HG03139 (cell line): ENCODE measurements around the gene KLHL12.
"Not testable (repeated sequence)": the region's sequence is repeated elsewhere in the genome, so short reads cannot be mapped to it uniquely, and the experiment has no call there.

Source experiments
- ATAC-seq: cut with Tn5 transposase; IDR thresholded peaks from one replicate; pipeline ENCODE4 v1.9.1; 2021; ENCODE audit not compliant: unreplicated experiment

The KLHL12 gene

DNA sequence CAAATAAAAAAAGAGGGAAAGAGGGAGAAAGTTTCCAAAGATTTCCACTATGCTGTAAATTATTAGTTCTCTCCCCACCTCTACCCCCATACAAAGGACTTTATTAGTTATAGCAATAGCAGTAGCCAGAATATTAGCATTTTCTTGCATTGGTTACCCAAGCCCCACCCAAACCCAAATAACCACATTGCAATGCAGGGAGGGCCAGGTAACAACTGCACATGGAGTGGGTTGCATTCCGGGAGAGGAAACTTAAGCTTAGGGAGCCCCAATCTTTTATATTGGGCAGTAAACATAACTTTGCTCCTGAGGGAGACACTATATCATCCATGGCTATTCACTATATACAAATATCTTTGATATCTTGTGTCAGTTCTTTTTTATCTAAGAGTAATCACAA is 25.1 kb upstream of the KLHL12 start:
- no peak for ATAC-seq

DNA sequence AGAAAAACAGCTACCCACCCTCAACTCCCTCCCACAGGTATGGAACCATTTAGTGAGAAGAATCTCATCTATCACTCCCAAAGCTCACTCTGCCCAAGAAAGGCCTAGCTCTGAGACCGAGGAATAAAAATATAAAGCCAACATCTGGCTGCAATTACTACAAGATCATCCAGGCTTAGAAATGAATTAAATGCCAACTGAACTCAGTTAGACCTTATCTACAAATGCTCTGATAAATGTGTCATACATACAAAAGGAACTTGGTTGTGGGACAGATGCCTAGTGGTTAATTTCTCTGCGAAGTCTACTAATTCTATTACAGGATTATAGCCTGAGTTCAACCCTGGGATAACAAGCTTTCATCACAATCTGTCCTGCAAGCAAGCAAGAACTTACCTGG is 24.4 kb upstream of the KLHL12 start:
- ATAC-seq: no peak

DNA sequence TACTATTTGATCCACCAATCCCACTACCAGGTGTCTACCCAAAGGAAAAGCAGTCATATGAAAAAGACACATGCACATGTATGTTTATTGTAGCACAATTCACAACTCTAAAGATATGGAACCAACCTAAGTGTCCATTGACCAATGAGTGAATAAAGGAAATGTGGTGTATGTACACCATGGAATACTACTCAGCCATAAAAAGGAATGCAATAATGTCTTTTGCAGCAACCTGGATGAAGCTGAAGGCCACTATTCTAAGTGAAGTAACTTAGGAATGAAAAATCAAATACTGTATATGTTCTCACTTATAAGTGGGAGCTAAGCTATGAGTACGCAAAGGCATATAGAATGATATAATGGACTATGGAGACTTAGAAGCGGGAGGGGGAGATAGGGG is 18.4 kb upstream of the KLHL12 start:
- no peak for ATAC-seq

GRCh38 chr1:202944438-202944921 is 17.4 kb upstream of the KLHL12 start:
- ATAC-seq: no peak

- ATAC-seq: no peak
Observed at GRCh38 chr1:202942426-202942825, 15.4 kb upstream of the KLHL12 start.

- no peak for ATAC-seq
Observed at GRCh38 chr1:202941372-202941771, 14.3 kb upstream of the KLHL12 start.

GRCh38 chr1:202940561-202940960 is 13.5 kb upstream of the KLHL12 start:
- ATAC-seq: no peak

DNA sequence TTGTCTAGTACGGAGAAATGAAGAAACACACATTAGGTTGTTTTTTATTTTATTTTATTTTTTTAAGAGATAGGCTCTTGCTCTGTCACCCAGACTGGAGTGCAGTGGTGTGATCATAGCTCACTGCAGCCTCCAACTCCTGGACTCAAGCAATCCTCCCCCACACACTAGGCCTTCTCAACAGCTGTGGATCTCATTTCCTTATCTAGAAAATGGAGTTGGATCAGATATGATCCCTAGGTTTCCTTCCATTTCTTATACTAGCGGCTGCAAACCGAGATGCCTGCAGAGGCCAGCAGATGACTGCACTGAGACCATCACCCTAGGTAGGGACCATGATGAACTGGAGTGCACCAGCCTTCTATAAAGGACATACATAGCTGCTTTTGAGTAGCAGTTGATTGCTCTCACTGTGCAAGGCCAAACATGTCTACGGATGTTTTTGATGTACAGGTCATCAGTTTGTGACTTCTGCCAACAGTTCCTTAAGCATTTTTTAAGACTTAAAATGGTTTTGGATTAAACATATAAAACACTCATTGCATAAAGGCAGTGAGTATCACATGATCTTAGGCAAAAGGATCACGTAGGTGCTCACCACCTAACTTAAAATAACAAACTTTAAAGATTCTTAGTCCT is 11.4 kb upstream of the KLHL12 start:
- ATAC-seq: no peak

DNA sequence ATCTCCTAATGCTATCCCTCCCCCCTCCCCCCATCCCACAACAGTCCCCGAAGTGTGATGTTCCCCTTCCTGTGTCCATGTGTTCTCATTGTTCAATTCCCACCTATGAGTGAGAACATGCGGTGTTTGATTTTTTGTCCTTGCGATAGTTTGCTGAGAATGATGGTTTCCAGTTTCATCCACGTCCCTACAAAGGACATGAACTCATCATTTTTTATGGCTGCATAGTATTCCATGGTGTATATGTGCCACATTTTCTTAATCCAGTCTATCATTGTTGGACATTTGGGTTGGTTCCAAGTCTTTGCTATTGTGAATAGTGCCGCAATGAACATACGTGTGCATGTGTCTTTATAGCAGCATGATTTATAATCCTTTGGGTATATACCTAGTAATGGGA is 9.4 kb upstream of the KLHL12 start:
- not testable (repeated sequence) for ATAC-seq

DNA sequence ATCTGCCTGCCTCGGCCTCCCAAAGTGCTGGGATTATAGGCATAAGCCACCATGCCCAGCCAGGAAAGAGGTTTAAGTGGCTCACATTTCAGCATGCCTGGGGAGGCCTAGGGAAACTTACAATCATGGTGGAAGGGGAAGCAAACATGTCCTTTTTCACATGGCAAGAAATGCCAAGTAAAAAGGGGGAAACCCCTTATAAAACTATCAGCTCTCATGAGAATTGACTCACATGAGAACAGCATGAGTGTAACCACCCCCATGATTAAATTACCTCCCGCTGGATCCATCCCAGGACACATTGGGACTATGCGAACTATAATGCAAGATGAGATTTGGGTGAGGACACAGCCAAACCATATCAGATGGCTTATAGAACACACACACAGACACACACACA is 8.8 kb upstream of the KLHL12 start:
- no peak for ATAC-seq

DNA sequence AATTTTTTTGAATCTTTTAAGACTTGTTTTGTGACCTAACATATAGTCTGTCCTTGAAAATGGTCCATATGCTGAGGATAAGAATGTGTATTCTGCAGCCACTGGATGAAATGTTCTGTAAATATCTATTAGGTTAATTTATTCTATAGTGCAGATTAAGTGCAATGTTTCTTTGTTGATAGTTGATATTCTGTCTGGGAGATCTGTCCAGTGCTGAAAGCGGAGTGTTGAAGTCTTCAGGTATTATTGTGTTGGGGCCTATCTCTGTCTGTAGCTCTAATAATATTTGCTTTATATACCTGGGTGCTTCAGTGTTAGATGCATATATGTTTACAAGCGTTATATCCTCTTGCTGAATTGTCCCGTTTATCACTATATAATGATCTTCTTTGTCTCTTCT is 7.7 kb upstream of the KLHL12 start:
- ATAC-seq: no peak

- ATAC-seq: no peak
Observed at GRCh38 chr1:202932476-202932875, 5.4 kb upstream of the KLHL12 start.

DNA sequence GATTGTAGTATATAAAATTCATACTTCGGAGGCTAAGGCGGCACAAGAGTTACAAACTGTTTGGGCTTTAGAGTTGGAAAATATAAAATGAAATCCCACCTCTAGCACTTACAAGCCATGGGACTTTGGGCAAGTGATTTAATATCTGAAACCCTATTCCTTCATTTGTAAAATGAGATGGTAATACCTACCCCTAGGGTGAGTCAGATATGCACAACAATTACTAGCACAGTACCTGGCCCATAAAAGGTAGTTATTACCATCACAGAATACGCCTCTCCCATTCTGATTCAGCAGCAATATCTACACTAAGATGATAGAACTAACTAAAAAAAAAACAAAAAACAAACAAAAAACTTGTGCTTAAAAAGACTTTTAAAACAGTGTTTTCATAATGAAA is 3.5 kb downstream of the KLHL12 start:
- ATAC-seq: no peak

- ATAC-seq: no peak
Observed at GRCh38 chr1:202919615-202920014, 7.4 kb downstream of the KLHL12 start.

GRCh38 chr1:202915146-202915545 is 11.9 kb downstream of the KLHL12 start:
- no peak for ATAC-seq

DNA sequence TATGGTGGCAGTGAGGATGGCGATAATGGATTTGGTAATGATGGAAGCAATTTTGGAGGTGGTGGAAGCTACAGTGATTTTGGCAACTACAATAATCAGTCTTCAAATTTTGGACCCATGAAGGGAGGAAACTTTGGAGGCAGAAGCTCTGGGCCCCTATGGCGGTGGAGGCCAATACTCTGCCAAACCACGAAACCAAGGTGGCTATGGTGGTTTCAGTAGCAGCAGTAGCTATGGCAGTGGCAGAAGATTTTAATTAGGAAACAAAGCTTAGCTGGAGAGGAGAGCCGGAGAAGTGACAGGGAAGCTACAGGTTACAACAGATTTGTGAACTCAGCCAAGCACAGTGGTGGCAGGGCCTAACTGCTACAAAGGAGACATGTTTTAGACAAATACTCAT is 14.6 kb downstream of the KLHL12 start:
- ATAC-seq: not testable (repeated sequence)

GRCh38 chr1:202909494-202909893 is 17.5 kb downstream of the KLHL12 start:
- ATAC-seq: no peak

DNA sequence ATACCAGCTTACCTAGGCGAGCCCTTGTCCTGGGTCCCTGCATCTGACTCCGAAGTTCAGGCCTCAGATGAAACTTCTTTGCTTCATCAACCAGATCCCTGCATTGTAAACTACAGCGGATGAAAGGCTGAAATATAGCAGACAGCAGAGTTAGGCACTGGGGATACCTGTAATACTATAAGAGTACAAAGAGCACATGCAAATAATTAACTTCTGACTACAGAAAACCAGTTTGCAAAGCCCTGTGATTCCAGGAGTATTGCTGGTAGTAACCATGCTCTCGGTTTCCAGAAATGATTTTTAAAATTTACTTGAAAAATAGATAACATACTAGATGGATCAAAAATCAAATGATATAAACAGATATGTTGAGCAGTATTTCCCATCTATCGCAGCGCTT is 18.0 kb downstream of the KLHL12 start:
- ATAC-seq: no peak

DNA sequence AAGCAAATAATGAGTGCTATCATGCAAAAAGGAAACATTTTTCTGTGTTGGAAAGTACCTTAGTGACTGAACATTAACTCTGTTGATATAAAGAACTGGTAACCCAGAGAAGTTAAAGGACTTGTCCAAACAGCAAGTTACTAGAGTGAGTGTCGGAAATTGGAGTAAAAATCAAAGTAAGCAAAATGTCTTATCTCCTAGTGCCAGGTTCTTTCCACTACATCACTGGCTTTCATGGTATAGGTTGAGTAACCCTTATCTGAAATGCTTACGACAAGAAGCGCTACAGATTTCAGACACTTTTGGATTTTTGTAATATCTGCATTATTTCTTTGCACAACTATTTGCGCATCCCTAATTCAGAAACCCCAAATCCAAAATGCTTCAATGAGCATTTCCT is 21.7 kb downstream of the KLHL12 start:
- ATAC-seq: no peak

GRCh38 chr1:202903808-202904207 is 23.2 kb downstream of the KLHL12 start:
- ATAC-seq: not testable (repeated sequence)

DNA sequence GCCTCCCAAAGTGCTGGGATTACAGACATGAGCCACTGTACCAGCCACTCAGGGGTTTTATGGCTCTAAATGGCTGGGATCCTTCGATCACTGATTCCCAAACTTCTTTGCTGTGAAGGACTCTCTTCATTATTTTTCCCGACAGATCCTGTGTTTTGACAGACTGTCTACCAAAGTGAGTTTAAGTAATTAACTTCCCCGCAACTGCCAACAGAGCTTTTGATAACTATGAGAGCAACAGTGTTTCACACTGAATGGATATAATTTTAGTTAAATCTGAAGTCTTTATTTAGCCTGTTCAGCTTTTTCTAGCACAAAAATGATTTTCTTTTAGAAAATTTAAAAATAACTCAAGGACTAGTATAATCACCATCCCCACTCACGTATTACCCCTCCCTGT is 25.5 kb downstream of the KLHL12 start:
- ATAC-seq: no peak

DNA sequence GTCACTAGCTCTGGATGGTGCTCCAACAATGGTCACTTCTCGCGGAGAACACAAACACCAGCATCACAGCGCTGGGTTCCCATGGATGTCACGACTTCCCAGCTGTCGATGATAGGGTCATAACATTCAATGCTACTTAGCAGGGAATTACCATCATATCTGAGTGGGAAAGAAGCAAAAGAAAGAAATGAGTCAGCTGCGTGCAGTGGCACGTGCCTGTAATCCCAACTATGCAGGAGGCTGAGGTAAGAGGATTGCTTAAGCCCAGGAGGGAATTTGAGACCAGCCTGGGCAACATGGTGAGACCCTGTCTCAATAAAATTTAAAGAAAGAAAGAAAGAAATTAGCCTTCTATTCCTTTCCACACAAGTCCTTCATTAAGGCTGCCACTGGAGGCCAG is 34.5 kb downstream of the KLHL12 start:
- no peak for ATAC-seq

DNA sequence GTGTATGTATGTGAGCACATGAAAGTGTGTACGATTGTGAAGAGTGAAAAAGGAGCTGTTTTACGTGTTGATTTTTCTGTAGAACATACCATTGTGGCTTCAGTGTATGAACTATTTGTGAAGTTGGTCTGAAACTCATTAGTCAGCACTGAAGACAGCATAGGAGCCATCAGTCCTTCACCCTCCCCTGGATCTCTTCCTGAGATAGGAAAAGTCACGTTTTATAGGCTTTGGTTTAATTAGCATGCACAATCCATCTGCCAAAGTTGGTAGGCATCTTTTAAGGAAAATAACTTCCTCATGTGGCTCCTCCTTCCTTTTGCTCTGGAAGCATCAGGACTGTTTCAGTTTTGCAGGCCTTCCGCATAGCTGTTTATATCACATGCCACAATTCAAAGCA is 36.6 kb downstream of the KLHL12 start:
- no peak for ATAC-seq
